IMR-90 (cell line): ENCODE results near the gene CWC27. TPM values are rescaled to one million over a fixed set of nuclear protein-coding genes. Genes with fewer than 3 reads are reported as not detected.

ENCODE experiments used
- ATAC-seq: fragments of 200-7000 bp; cut with Tn5 transposase; 2 replicates; pipeline ENCODE4 v1.9.1; 2020; ENCODE audit warnings: low read depth, mild to moderate bottlenecking, moderate library complexity
- BruUV-seq: library from RNA; stranded (reverse); fragments of 400-500 nt; replicated peaks from 2 replicates; lab custom pipeline; 2021; lab: Mats Ljungman, UMichigan
- CTCF ChIA-PET: fragments of 300-600 bp; formaldehyde crosslinking; extraction: SDS; loops from one replicate; lab custom pipeline; 2021; ENCODE audit warnings: antibody characterized with exemption; lab: Yijun Ruan, JAX
- POLR2A ChIA-PET: fragments of 300-600 bp; sonication (Branson Sonifier 250); formaldehyde crosslinking; loops from one replicate; lab custom pipeline; 2022; ENCODE audit warnings: antibody characterized with exemption; ENCODE audit not compliant: unreplicated experiment; lab: Charles Lee
- DNase-seq: peaks from one replicate; pipeline ENCODE4 v3.0.0; 2013
- H2AFZ ChIP-seq: replicated peaks from 2 replicates; pipeline ENCODE3; 2013; ENCODE audit warnings: low read length, mild to moderate bottlenecking; ENCODE audit not compliant: poor library complexity
- H2AK5ac ChIP-seq: 2 replicates; pipeline ENCODE4 v1.6.1; 2013; ENCODE audit warnings: low read depth, low read length, inconsistent platforms
- H2AK9ac ChIP-seq: replicated peaks from 2 replicates; pipeline ENCODE3; 2013; ENCODE audit warnings: mild to moderate bottlenecking, low read depth, low read length, moderate library complexity; ENCODE audit not compliant: poor library complexity
- H2BK120ac ChIP-seq: 2 replicates; pipeline ENCODE4 v1.6.1; 2013; ENCODE audit warnings: low read depth, low read length, inconsistent platforms
- H2BK15ac ChIP-seq: 3 replicates; pipeline ENCODE4 v1.6.1; 2013; ENCODE audit warnings: low read depth, low read length, inconsistent platforms
- H2BK20ac ChIP-seq: 2 replicates; pipeline ENCODE4 v1.6.1; 2013; ENCODE audit warnings: low read depth, mild to moderate bottlenecking, inconsistent platforms, low read length, moderate library complexity
- H2BK5ac ChIP-seq: 2 replicates; pipeline ENCODE4 v1.6.1; 2013; ENCODE audit warnings: mild to moderate bottlenecking, low read depth, low read length, inconsistent platforms; ENCODE audit not compliant: poor library complexity, severe bottlenecking
- H3K14ac ChIP-seq: replicated peaks from 2 replicates; pipeline ENCODE4 v1.6.1; 2013; ENCODE audit warnings: low read depth, low read length, inconsistent platforms
- H3K18ac ChIP-seq: 2 replicates; pipeline ENCODE4 v1.6.1; 2013; ENCODE audit warnings: low read depth, low read length, control low read depth
- H3K23ac ChIP-seq: 2 replicates; pipeline ENCODE4 v1.6.1; 2013; ENCODE audit warnings: low read depth, low read length, inconsistent platforms
- H3K27ac ChIP-seq: 2 replicates; pipeline ENCODE4 v1.5.1; 2013; ENCODE audit warnings: mild to moderate bottlenecking, control low read depth, low read length; ENCODE audit not compliant: insufficient read depth
- H3K27me3 ChIP-seq: 2 replicates; pipeline ENCODE4 v1.6.1; 2013; ENCODE audit warnings: low read length; ENCODE audit not compliant: control insufficient read depth, insufficient read depth
- H3K36me3 ChIP-seq: 2 replicates; pipeline ENCODE4 v1.6.1; 2013; ENCODE audit warnings: low read length, mixed read lengths; ENCODE audit not compliant: control insufficient read depth, insufficient read depth
- H3K4ac ChIP-seq: 2 replicates; pipeline ENCODE4 v1.6.1; 2013; ENCODE audit warnings: low read depth, low read length, inconsistent platforms
- H3K4me1 ChIP-seq: 2 replicates; pipeline ENCODE4 v1.6.1; 2013; ENCODE audit warnings: low read length, mixed read lengths; ENCODE audit not compliant: control insufficient read depth, insufficient read depth
- H3K4me2 ChIP-seq: 2 replicates; pipeline ENCODE4 v1.6.1; 2013; ENCODE audit warnings: low read depth, mild to moderate bottlenecking, control low read depth, low read length, moderate library complexity
- H3K4me3 ChIP-seq: 2 replicates; pipeline ENCODE4 v1.5.1; 2013; ENCODE audit warnings: low read depth, mild to moderate bottlenecking, control low read depth, low read length, moderate library complexity; ENCODE audit not compliant: insufficient read depth
- H3K56ac ChIP-seq: 2 replicates; pipeline ENCODE4 v1.6.1; 2013; ENCODE audit warnings: low read length, inconsistent platforms; ENCODE audit not compliant: insufficient read depth; ENCODE audit errors: extremely low read depth
- H3K79me1 ChIP-seq, 2 experiments: 2 replicates each; pipeline ENCODE4 v1.6.1; 2013; ENCODE audit warnings: low read length in 2 of 2, inconsistent platforms in 1 of 2, low read depth in 1 of 2
- H3K9ac ChIP-seq: 2 replicates; pipeline ENCODE4 v1.6.1; 2013; ENCODE audit warnings: low read depth, low read length, control low read depth
- H3K9me1 ChIP-seq: 2 replicates; pipeline ENCODE4 v1.6.1; 2013; ENCODE audit warnings: low read length, inconsistent platforms; ENCODE audit not compliant: insufficient read depth
- H3K9me3 ChIP-seq: 2 replicates; pipeline ENCODE4 v1.6.1; 2013; ENCODE audit warnings: low read length; ENCODE audit not compliant: control insufficient read depth, insufficient read depth
- H4K20me1 ChIP-seq: 2 replicates; pipeline ENCODE4 v1.6.1; 2013; ENCODE audit warnings: low read length, inconsistent platforms; ENCODE audit not compliant: insufficient read depth
- H4K5ac ChIP-seq: 2 replicates; pipeline ENCODE4 v1.6.1; 2013; ENCODE audit warnings: mild to moderate bottlenecking, low read depth, low read length, control low read depth
- H4K8ac ChIP-seq, 2 experiments: 2 replicates each; pipeline ENCODE4 v1.6.1; 2013; ENCODE audit warnings: low read depth in 2 of 2, low read length in 2 of 2, control low read depth in 1 of 2, inconsistent platforms in 1 of 2
- H4K91ac ChIP-seq: 2 replicates; pipeline ENCODE4 v1.6.1; 2013; ENCODE audit warnings: low read depth, low read length, inconsistent platforms; ENCODE audit not compliant: insufficient read depth
- BHLHE40 ChIP-seq: fragments of 150-350 bp; IDR thresholded peaks from 2 replicates; pipeline ENCODE4 v1.6.1; 2016; ENCODE audit warnings: mild to moderate bottlenecking, low read depth, low read length
- CEBPB ChIP-seq: IDR thresholded peaks from 2 replicates; pipeline ENCODE4 v1.6.1; 2012; ENCODE audit warnings: low read depth, low read length, improper control_type of control experiment
- CHD1 ChIP-seq: IDR thresholded peaks from 2 replicates; pipeline ENCODE4 v1.6.1; 2012; ENCODE audit warnings: low read depth, low read length, improper control_type of control experiment
- FOS ChIP-seq: fragments of 150-350 bp; IDR thresholded peaks from 2 replicates; pipeline ENCODE4 v1.6.1; 2016; ENCODE audit warnings: low read depth, low read length
- MAFK ChIP-seq: IDR thresholded peaks from 2 replicates; pipeline ENCODE4 v1.6.1; 2012; ENCODE audit warnings: low read depth, low read length, improper control_type of control experiment
- MAZ ChIP-seq: IDR thresholded peaks from 2 replicates; pipeline ENCODE4 v1.6.1; 2012; ENCODE audit warnings: low read depth, mild to moderate bottlenecking, low read length, improper control_type of control experiment, moderate library complexity, borderline replicate concordance
- NFE2L2 ChIP-seq: fragments of 150-350 bp; IDR thresholded peaks from 2 replicates; pipeline ENCODE4 v1.6.1; 2016; ENCODE audit warnings: low read depth, mild to moderate bottlenecking, low read length
- POLR2A ChIP-seq: IDR thresholded peaks from 2 replicates; pipeline ENCODE4 v1.6.1; 2012; ENCODE audit warnings: mild to moderate bottlenecking, low read depth, low read length
- RAD21 ChIP-seq: IDR thresholded peaks from 2 replicates; pipeline ENCODE4 v1.6.1; 2012; ENCODE audit warnings: low read length, improper control_type of control experiment
- RCOR1 ChIP-seq: IDR thresholded peaks from 2 replicates; pipeline ENCODE4 v1.6.1; 2012; ENCODE audit warnings: mild to moderate bottlenecking, low read length, improper control_type of control experiment; ENCODE audit not compliant: insufficient replicate concordance
- RFX5 ChIP-seq: IDR thresholded peaks from 2 replicates; pipeline ENCODE4 v1.8.0; 2012; ENCODE audit warnings: low read depth, mild to moderate bottlenecking, low read length, moderate library complexity
- SMC3 ChIP-seq: fragments of 150-350 bp; IDR thresholded peaks from 2 replicates; pipeline ENCODE4 v1.6.1; 2016; ENCODE audit warnings: low read depth, mild to moderate bottlenecking, antibody characterized with exemption, low read length, moderate library complexity
- USF2 ChIP-seq: fragments of 150-350 bp; IDR thresholded peaks from 2 replicates; pipeline ENCODE4 v1.6.1; 2017; ENCODE audit warnings: mild to moderate bottlenecking, antibody characterized with exemption, low read length, low read depth
- whole genome bisulfite sequencing, 2 experiments: methylation state at CpG; one replicate each; pipeline versions ENCODE4 v1.1.5 to v1.1.7; 2013; ENCODE audit warnings: missing lambda C conversion rate in 2 of 2; ENCODE audit not compliant: insufficient read length in 1 of 2; ENCODE audit errors: extremely low coverage in 2 of 2; 5-methylcytosine and 5-hydroxymethylcytosine counted together
- dilution Hi-C: fragments of 300-500 bp; cut with HindIII; formaldehyde crosslinking; loops from one replicate; pipeline ENCODE4 v1.14.3; 2018; ENCODE audit warnings: low sequenced_read_pairs; ENCODE audit not compliant: unreplicated experiment
- in situ Hi-C: fragments of 300-500 bp; cut with MboI; formaldehyde crosslinking; loops from 3 replicates; pipeline ENCODE4 v1.14.3; 2019; ENCODE audit warnings: low sequenced_read_pairs, inconsistent platforms, mixed read lengths
- intact Hi-C: fragments of 100-400 bp; cut with micrococcal nuclease; formaldehyde crosslinking; loops from 2 replicates; pipeline ENCODE4 v1.10.0; 2022
- polyA plus RNA-seq, 3 experiments: library from polyadenylated mRNA; depleted of rRNA; stranded (reverse); fragments of >200 nt; gene quantifications; 2 replicates each; pipeline ENCODE4 v1.2.3, GENCODE V29; 2012; ENCODE audit warnings: low replicate concordance in 1 of 3
- total RNA-seq: library from RNA; depleted of rRNA; stranded (reverse); fragments of >200 nt; gene quantifications from 2 replicates; pipeline ENCODE4 v1.2.3, GENCODE V29; 2012
- TF ChIP-seq, protein P1 (sequence below): conservative IDR thresholded peaks from 2 replicates; pipeline ENCODE4 v1.5.1; 2012; ENCODE audit warnings: mild to moderate bottlenecking, low read depth, low read length, improper control_type of control experiment
- TF ChIP-seq, protein P2 (sequence below): fragments of 150-350 bp; IDR thresholded peaks from 2 replicates; pipeline ENCODE4 v1.6.1; 2016; ENCODE audit warnings: low read depth, mild to moderate bottlenecking, low read length, moderate library complexity, borderline replicate concordance

CWC27 gene
- total and polyA plus RNA-seq, 2 of the 4 experiments (the other 2 are of a cell fraction): 13.3 to 17.1 TPM

DNA sequence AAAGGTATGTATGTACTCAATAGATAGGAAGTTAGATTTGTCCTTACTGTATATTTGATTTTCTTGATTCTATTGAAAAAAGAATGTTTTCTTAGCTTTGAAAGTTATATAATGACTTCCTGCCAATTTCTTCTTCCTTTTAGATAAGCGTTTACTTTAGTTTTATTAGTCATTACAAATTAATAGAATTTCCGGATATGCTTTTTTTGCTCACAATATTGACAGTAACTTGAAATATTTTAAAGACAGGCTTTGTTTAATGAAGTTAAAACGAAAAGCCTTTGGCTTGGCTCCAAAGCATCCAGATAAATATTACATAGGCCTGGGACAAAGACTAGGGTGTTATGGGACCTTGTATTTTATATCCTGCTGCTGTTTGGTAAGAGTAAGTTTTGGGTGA, 49.5 kb downstream of the CWC27 start:
- in situ Hi-C loops (loop anchor here (10.0 kb wide), 2 partner anchors 137 to 277 kb away; no protein-coding TSS in a partner anchor), dilution Hi-C loops (no loop called here), intact Hi-C loops (loop anchor here (10.0 kb wide), 2 partner anchors 457 to 757 kb away; no protein-coding TSS in a partner anchor)
- no peak overlapping the region for H3K14ac ChIP-seq
- no peak overlapping the region for H2AK5ac ChIP-seq
- no peak overlapping the region for H2BK120ac ChIP-seq
- H3K56ac ChIP-seq: no peak overlapping the region
- H4K20me1 ChIP-seq: no peaks in the 10 kb centered on the region
- H2BK5ac ChIP-seq: no peak overlapping the region
- POLR2A ChIA-PET: no interaction called here
- H3K4me2 ChIP-seq: no peak overlapping the region
- no peak overlapping the region for H3K9ac ChIP-seq
- H3K9me1 ChIP-seq: no peaks in the 10 kb centered on the region
- H3K79me1 ChIP-seq: no peaks in the 10 kb centered on the region; a peak in 2 of 4 replicates
- no peak for ATAC-seq
- H3K27ac ChIP-seq: no peak overlapping the region
- no peak overlapping the region for H2AK9ac ChIP-seq
- H4K5ac ChIP-seq: no peak overlapping the region
- H3K36me3 ChIP-seq: 0 out of 2 replicates have a peak, but pooled peaks cover 1% of the 10 kb centered on the region
- CTCF ChIA-PET: interaction anchor here (0.6 to 1.5 kb wide), 2 partner anchors 35 to 130 kb away, joined by 3 to 6 read pairs; no protein-coding TSS in a partner anchor
- no peaks in the 10 kb centered on the region for H3K27me3 ChIP-seq
- no peak overlapping the region for H3K23ac ChIP-seq
- no peak overlapping the region for H3K4ac ChIP-seq
- no peaks in the 10 kb centered on the region; the same call in 1 of the 2 replicates for H3K4me1 ChIP-seq
- no peak for DNase-seq
- no peak overlapping the region for H3K4me3 ChIP-seq
- no peak overlapping the region for H2AFZ ChIP-seq
- no peak overlapping the region; a peak in 1 of 4 replicates for H4K8ac ChIP-seq
- no CpG with 5 or more reads among the region's 3 CpGs for WGBS, 2 experiments
- no peak overlapping the region for H2BK20ac ChIP-seq
- no peak overlapping the region for H2BK15ac ChIP-seq
- H3K9me3 ChIP-seq: no peaks in the 10 kb centered on the region
- H3K18ac ChIP-seq: no peak overlapping the region
- TF ChIP-seq MAZ: no peak
- no peak for TF ChIP-seq RFX5
- TF ChIP-seq CHD1: no peak
- no peak for TF ChIP-seq MAFK
- TF ChIP-seq FOS: no peak
- no peak for TF ChIP-seq BHLHE40
- TF ChIP-seq NFE2L2: no peak
- TF ChIP-seq, protein P1, sequence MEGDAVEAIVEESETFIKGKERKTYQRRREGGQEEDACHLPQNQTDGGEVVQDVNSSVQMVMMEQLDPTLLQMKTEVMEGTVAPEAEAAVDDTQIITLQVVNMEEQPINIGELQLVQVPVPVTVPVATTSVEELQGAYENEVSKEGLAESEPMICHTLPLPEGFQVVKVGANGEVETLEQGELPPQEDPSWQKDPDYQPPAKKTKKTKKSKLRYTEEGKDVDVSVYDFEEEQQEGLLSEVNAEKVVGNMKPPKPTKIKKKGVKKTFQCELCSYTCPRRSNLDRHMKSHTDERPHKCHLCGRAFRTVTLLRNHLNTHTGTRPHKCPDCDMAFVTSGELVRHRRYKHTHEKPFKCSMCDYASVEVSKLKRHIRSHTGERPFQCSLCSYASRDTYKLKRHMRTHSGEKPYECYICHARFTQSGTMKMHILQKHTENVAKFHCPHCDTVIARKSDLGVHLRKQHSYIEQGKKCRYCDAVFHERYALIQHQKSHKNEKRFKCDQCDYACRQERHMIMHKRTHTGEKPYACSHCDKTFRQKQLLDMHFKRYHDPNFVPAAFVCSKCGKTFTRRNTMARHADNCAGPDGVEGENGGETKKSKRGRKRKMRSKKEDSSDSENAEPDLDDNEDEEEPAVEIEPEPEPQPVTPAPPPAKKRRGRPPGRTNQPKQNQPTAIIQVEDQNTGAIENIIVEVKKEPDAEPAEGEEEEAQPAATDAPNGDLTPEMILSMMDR: no peak
- TF ChIP-seq SMC3: no peak
- TF ChIP-seq, protein P2, sequence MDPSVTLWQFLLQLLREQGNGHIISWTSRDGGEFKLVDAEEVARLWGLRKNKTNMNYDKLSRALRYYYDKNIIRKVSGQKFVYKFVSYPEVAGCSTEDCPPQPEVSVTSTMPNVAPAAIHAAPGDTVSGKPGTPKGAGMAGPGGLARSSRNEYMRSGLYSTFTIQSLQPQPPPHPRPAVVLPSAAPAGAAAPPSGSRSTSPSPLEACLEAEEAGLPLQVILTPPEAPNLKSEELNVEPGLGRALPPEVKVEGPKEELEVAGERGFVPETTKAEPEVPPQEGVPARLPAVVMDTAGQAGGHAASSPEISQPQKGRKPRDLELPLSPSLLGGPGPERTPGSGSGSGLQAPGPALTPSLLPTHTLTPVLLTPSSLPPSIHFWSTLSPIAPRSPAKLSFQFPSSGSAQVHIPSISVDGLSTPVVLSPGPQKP: no peak
- TF ChIP-seq RAD21: no peak
- no peak for TF ChIP-seq POLR2A
- TF ChIP-seq CEBPB: no peak
- no peak for TF ChIP-seq RCOR1
- TF ChIP-seq USF2: no peak
- BruUV-seq: no TSS peak
- H4K91ac ChIP-seq: no peak overlapping the region
